Limb (tissue), 2 donors: ENCODE results near the gene PRKCA.
"Not testable (repeated sequence)": the region's sequence is repeated elsewhere in the genome, so short reads cannot be mapped to it uniquely, and the experiment has no call there.

Experiments
- DNase-seq, 2 donors: peaks; one replicate each; pipeline ENCODE4 v3.0.0-alpha.2; 2016; ENCODE audit errors: extremely low spot score in 2 of 2

Gene PRKCA

GRCh38 chr17:66485309-66485947, 183.0 kb downstream of the PRKCA start:
- no peak for DNase-seq

GRCh38 chr17:66487121-66487520, 184.7 kb downstream of the PRKCA start:
- DNase-seq: no peak

GRCh38 chr17:66487981-66488468, 185.6 kb downstream of the PRKCA start:
- no peak for DNase-seq

DNA sequence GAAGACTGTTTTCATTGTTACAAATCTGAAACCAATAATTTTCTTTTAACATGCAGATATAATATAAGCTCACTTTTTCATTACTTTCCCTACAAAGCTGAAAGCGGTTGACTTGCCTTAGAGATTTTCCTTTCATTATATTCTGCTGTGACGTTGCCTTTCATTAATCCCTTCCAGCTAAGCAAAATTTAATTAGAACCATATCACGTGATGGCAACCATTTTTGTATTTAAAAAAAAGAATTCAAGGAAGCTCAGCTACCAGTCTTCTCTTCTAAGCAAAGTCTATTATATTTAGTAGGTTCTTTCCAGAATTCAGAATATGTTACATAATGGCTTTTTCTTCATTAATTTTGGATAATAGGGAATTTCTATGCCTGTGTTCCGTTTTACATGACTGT, 186.5 kb downstream of the PRKCA start:
- no peak for DNase-seq

DNA sequence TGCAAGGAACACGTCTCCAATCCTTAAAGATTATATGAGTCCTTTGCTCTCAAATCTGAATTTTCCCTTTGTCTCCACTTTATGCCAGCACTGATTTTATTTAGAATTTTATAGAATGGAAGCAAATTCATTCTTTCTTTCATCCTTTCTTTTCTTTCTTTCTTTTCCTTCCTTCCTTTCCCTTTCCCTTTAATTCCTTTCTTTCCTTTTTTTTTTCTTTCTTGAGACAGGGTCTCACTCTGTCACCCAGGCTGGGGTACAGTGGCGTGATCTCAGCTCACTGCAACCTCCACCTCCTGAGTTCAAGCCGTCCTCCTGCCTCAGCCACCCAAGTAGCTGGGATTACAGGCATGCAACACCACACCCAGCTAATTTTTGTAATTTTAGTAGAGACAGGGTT, 187.2 kb downstream of the PRKCA start:
- DNase-seq: not testable (repeated sequence)

GRCh38 chr17:66491213-66491612, 188.8 kb downstream of the PRKCA start:
- DNase-seq: no peak

GRCh38 chr17:66491665-66492064, 189.3 kb downstream of the PRKCA start:
- DNase-seq: no peak

GRCh38 chr17:66492080-66492479, 189.7 kb downstream of the PRKCA start:
- DNase-seq: no peak

GRCh38 chr17:66492561-66493005, 190.2 kb downstream of the PRKCA start:
- DNase-seq: no peak

DNA sequence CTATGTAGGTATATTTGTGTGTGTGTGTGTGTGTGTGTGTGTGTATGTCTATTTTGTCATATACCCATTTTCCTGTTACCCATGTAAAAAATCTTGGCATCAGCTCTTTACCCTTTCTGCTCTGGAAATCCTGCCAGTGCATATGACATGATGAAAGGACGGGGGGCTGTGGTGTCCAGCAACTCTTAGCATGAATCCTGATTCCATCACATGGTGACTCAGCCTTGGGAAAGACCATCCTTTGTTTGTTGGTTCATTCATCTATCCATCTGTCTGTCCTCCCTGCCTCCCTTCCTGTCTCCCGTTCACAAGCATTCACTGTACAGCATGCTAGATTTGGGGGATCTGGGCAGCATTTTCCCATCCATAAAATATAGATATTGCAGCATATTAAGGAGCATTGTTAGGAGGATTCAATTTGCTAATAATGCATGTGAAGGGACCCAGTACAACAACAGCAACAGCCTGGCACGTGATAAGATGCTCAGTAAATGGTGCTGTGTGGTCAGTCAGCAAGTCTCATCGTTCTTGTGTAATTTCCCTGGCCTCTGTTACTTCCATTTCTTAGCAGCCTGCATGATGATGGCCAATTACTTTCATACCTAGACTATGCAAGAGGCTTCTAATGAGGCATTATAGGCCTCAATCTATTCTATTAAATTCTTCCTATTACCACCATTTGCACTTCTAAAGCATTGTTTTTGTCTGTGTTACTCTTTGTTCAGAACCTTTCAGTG, 191.0 kb downstream of the PRKCA start:
- no peak for DNase-seq

DNA sequence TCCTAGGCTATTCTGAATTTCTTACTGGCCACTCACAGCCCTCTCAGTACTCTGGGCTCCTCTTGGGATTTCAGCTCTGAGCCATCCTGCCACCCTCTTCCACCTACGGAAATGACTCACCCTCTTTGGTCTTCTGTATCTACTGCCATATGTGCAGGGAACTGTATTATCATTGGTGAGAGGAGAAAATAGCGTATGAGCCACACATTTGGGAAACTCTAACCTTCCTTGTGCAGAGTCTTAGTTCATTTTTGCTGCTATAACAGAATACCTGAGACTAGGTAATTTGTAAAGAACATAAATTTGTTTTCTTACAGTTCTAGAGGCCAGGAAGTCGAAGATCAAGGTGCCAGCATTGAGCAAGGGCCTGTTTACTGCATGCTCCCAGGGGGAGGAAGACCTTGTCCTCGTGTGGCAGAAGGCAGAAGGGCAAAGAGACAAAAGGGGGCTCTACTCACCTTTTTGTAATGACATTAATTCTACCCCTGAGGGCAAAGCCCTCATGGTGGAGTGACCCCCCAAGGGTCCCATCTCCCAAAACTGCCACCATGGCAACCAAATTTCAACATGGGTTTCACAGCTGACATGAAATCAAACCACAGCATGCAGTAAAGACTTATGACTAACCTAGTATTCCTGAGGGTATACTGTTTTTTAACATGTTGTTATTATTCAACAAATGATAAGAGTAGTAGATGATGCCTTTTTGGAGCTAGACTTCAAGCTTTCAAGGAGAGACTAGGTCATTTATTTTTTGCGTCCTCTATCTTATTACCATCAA, 191.8 kb downstream of the PRKCA start:
- no peak for DNase-seq

DNA sequence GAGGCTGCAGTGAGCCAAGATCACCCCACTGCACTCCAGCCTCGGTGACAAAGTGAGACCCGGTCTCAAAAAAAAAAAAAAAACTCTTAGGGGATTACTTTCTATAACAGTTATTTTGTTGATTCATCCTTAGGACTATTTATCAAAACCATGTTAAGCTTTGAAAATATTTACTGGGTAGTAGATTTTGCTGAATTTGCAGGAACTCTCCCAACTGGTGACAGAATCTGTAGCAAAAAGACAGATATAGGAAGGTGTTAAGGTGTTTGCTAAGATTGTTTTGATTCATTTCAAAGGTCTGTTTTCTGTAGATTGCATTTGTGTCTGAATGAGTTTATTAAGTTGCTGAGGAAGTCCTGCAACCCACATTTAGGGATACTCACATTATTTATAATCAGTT, 192.6 kb downstream of the PRKCA start:
- DNase-seq: no peak

- DNase-seq: no peak
Observed at GRCh38 chr17:66496306-66496705, 193.9 kb downstream of the PRKCA start.

DNA sequence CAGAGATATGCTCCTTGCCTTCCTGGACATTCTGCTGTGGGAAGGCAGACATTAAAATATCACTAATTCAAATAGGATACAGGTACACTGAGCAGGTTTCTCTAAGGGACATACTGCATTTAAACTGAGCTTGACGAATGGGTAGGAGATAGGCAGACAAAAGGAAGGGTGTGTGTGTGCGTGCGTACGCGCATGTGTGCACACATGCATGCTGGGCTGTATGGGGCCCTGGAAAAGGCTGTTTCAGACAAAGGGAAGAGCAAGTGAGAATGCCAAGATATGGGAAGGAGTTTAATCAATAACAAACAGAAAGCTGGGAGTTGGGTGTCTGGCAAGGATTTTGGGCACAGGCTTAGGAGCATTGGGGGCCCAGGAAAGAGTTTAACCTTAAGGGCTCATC, 196.2 kb downstream of the PRKCA start:
- DNase-seq: no peak

DNA sequence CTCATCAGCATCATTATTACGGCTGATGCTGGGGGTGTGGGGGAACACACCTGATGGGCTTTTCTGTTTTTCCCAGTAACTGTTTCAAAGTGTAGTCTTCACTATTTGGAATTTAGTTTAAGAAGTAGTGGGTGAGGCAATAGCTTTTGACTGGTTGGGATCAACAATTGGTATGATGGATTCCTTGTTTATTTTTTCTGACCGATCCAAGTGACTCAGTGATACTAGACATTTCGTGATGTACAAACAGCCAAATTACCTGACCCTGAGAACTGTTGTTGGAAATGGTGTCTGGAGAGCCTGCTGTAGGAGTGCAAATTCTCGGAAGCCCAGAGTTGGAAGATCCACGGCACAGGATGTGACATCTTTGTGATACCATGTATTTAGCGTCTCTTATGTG, 204.2 kb downstream of the PRKCA start:
- DNase-seq: no peak

DNA sequence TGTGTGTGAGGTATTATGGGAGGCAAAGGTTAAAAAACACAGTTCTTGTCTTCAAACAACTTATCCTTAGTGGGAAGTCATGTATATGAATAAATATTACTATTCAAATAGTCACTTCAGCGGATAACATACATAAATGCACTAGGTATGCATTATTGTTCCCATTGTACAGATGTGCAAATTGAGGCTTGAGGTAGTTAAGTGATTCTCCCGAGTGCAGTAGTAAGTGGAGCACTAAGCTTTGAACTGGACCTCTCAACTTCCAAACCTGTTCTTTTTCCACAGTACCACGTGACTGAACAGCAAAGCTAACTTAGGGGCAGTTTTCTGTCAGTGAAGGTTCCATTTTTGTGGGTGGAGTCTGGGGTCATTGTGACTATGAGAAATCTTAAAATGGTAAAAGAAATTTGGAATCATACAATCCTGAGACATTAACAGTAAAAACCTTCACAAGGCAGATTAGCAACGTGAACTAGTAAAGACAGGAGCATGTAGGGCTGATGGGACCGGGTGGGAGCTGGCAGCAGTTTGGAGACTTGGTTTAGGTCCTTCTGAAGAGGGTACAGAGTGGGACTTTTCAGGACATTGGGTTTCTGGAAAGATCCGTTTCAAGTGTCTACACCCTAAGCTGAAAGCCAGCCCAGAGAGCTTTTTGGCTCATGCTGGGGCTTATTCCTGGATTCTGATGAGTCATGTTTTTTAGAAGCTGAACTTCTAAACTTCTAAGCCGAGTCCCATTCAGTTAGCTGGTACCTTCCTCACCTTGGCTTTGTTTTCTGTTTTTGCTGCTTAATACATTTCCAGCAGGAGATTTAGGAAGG, 204.9 kb downstream of the PRKCA start:
- no peak for DNase-seq

- no peak for DNase-seq
Observed at GRCh38 chr17:66507982-66508760, 205.8 kb downstream of the PRKCA start.

DNA sequence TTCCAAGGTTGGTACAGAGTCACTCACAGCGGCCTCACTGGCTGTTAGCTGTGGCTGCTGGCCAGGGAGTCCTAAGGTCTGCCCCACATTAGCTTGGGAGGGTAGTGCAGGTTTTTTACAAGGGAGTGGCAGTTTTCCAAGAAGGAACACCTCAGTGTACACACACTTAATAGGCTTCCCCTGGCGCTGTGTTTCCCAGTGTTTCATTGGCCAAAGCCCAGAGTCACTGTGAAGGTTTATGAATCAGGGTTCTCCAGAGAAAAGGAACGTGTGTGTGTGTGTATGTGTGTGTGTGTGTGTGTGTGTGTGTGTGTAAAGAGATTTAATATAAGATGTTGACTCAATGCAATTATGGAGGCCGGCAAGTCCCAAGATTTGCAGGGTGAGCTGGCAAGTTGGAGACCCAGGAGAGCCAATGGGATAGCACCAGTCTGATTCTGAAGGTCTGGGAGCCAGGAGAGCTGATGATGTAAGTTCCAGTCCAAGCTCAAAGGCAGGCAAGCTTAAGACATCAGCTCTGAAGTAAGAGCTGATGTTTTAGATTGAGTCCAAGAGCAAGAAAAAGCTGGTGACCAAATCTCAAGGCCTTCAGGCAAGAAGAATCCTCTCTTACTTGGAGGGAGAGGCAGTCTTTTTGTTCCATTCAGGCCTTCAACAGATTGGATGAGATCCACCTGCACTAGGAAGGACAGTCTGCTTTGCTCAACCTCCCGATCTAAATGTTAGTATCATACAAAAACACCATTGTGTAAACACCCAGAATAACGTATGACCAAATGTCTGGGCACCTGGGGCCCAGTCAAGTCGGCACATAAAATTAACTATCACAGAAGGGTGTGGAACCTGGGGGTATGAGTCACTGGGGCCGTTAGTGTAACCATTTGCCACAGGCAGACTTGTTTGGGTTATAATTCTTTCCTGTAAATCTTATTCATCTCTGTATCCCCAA, 206.8 kb downstream of the PRKCA start:
- DNase-seq: no peak

- DNase-seq: no peak
Observed at GRCh38 chr17:66509926-66510325, 207.5 kb downstream of the PRKCA start.
